HG03558 (cell line): Measurements from ENCODE around the gene SSC5D.
"Not testable (repeated sequence)": the region's sequence is repeated elsewhere in the genome, so short reads cannot be mapped to it uniquely, and the experiment has no call there.

Source experiments
- ATAC-seq: cut with Tn5 transposase; IDR thresholded peaks from one replicate; pipeline ENCODE4 v1.9.1; 2021; ENCODE audit warnings: moderate number of reproducible peaks; ENCODE audit not compliant: unreplicated experiment; ENCODE audit errors: extremely low read depth

The SSC5D gene

GRCh38 chr19:55485439-55486011, 2.7 kb upstream of the SSC5D start:
- ATAC-seq = no peak

GRCh38 chr19:55486043-55486970, 1.9 kb upstream of the SSC5D start:
- no peak for ATAC-seq

- ATAC-seq = no peak
Observed at GRCh38 chr19:55486971-55487923, 989 bp upstream of the SSC5D start.

- no peak for ATAC-seq
Observed at GRCh38 chr19:55488986-55489710, 912 bp downstream of the SSC5D start.

- no peak for ATAC-seq
Observed at GRCh38 chr19:55489711-55490477, 1.7 kb downstream of the SSC5D start.

- no peak for ATAC-seq
Observed at GRCh38 chr19:55490478-55491432, 2.5 kb downstream of the SSC5D start.

- no peak for ATAC-seq
Observed at GRCh38 chr19:55491546-55492360, 3.5 kb downstream of the SSC5D start.

- ATAC-seq = no peak
Observed at GRCh38 chr19:55492362-55492944, 4.2 kb downstream of the SSC5D start.

GRCh38 chr19:55493052-55493644, 4.9 kb downstream of the SSC5D start:
- no peak for ATAC-seq

GRCh38 chr19:55493645-55494171, 5.5 kb downstream of the SSC5D start:
- no peak for ATAC-seq

- no peak for ATAC-seq
Observed at GRCh38 chr19:55494172-55494761, 6.0 kb downstream of the SSC5D start.

GRCh38 chr19:55495646-55496349, 7.6 kb downstream of the SSC5D start:
- no peak for ATAC-seq

GRCh38 chr19:55496820-55497219, 8.6 kb downstream of the SSC5D start:
- ATAC-seq = not testable (repeated sequence)

GRCh38 chr19:55497763-55498162, 9.5 kb downstream of the SSC5D start:
- ATAC-seq = no peak

- no peak for ATAC-seq
Observed at GRCh38 chr19:55498246-55498840, 10.1 kb downstream of the SSC5D start.
